Left lung (tissue), 10 donors: ENCODE measurements around the gene ZBTB4. TPM values are rescaled to one million over a fixed set of nuclear protein-coding genes. Genes with fewer than 3 reads are reported as not detected.

Experiments
- ATAC-seq: fragments of 200-7000 bp; cut with Tn5 transposase; one replicate; pipeline ENCODE4 v1.9.1; 2020; ENCODE audit warnings: moderate library complexity
- DNase-seq, 4 donors: peaks; one replicate each; pipeline ENCODE4 v3.0.0-alpha.2; 2013 to 2020
- H3K27ac ChIP-seq, 2 donors: fragments of 200-600 bp; sonication (generic) in 1 of 2; one replicate each; pipeline versions ENCODE4 v1.5.0 to v1.8.0; 2020 to 2021
- H3K27me3 ChIP-seq, 2 donors: fragments of 200-600 bp; sonication (generic) in 1 of 2; one replicate each; pipeline versions ENCODE4 v1.5.0 to v1.8.0; 2020 to 2021
- H3K36me3 ChIP-seq, 2 donors: fragments of 200-600 bp; sonication (generic) in 1 of 2; one replicate each; pipeline versions ENCODE4 v1.5.0 to v1.8.0; 2020 to 2021
- H3K4me1 ChIP-seq, 2 donors: fragments of 200-600 bp; one replicate each; pipeline ENCODE4 v1.8.0; 2021
- H3K4me3 ChIP-seq, 2 donors: fragments of 200-600 bp; sonication (generic) in 1 of 2; one replicate each; pipeline versions ENCODE4 v1.5.0 to v1.8.0; 2020 to 2021; ENCODE audit warnings: mild to moderate bottlenecking in 1 of 2
- H3K9me3 ChIP-seq, 2 donors: fragments of 200-600 bp; sonication (generic) in 1 of 2; one replicate each; pipeline versions ENCODE4 v1.5.0 to v1.8.0; 2020 to 2021
- intact Hi-C, 2 donors: fragments of 100-400 bp; cut with DNase I; formaldehyde crosslinking; loops; one replicate each; pipeline versions ENCODE4 v1.11.2 to v1.14.2; 2022
- polyA plus RNA-seq, 6 donors: library from polyadenylated mRNA; unstranded; fragments of 120-200 nt; gene quantifications; one replicate each; pipeline ENCODE4 v1.2.1, GENCODE V29; 2013; ENCODE audit not compliant: insufficient read length in 6 of 6
- total RNA-seq, 2 donors: library from RNA; stranded (reverse); fragmentation: NEBNext Ultra II Directional; extraction: Animal tissue kit (Norgen Biotek cat#: 25700); gene quantifications; one replicate each; pipeline ENCODE4 v1.2.1, GENCODE V29; 2021
- TF ChIP-seq, protein P1 (sequence below), 2 donors: fragments of 200-600 bp; sonication (generic) in 1 of 2; IDR thresholded peaks; one replicate each; pipeline versions ENCODE4 v1.5.0 to v1.8.0; 2021; ENCODE audit warnings: antibody characterized with exemption in 2 of 2
- donor health status: DM: no; HTN: yes; CAD: no.
- donor health status: DM: no; HTN: no; CAD: no.

ZBTB4 gene
- total and polyA plus RNA-seq, 8 donors = 39.7 to 63.2 (median 44.7) TPM

DNA sequence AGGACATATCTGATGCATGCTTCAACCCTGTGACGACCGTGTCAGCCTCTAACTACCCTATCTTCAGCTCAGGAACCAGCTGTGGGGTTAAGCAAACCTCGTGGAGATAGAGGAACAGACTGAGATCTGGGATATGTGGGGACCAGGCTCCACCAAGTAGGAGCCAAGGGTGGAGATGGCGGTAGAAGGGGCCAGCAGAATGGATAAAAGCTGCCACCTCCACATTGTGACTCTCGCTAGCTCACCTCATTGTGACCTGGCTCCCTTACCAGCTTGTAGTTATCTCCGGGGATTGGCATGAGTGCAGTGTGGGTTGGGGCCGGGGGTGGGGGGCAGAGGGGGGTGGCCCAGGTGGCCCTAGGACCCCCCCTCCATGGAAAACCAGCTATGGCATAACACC lies 54.1 kb downstream of the ZBTB4 start, which contains the start of gene SPEM2:
Gene SPEM2 (plus strand): TSS at position 301 of the 400 bp plus-strand sequence. CDS start 73 bp downstream, at position 374.
- DNase-seq (no peak), ATAC-seq (no peak)
- no peak within 1 kb of the TSS for H3K27ac ChIP-seq

DNA sequence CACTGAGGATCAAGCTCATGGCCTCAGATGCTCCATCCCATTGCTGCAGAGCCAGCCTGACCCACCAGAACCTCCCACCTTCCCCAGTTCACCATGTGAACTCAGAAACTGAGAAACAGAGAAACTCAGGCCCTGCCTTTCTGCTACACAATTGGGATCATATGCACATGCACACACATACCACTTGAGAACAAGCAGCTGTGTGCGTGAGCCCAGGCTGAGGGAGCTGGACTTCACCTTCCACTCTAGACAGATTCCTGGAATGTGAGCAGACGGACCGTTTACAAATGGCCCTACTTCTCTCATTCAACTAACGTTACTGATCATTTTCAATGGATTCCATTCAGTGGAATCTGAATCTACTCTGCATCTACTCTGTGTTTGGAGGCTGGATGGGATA lies 55.8 kb downstream of the ZBTB4 start:
- Histone ChIP-seq H3K36me3 (no peaks in the 10 kb centered on the region), H3K27me3 (no peaks in the 10 kb centered on the region), H3K9me3 (no peaks in the 10 kb centered on the region), H3K4me3 (no peak overlapping the region), H3K27ac (no peak overlapping the region), H3K4me1 (no peaks in the 10 kb centered on the region)
- intact Hi-C loops = no loop called here
- TF ChIP-seq, protein P1, sequence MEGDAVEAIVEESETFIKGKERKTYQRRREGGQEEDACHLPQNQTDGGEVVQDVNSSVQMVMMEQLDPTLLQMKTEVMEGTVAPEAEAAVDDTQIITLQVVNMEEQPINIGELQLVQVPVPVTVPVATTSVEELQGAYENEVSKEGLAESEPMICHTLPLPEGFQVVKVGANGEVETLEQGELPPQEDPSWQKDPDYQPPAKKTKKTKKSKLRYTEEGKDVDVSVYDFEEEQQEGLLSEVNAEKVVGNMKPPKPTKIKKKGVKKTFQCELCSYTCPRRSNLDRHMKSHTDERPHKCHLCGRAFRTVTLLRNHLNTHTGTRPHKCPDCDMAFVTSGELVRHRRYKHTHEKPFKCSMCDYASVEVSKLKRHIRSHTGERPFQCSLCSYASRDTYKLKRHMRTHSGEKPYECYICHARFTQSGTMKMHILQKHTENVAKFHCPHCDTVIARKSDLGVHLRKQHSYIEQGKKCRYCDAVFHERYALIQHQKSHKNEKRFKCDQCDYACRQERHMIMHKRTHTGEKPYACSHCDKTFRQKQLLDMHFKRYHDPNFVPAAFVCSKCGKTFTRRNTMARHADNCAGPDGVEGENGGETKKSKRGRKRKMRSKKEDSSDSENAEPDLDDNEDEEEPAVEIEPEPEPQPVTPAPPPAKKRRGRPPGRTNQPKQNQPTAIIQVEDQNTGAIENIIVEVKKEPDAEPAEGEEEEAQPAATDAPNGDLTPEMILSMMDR (IDR thresholded peaks at IDR 0.05) = no peak
- DNase-seq (no peak), ATAC-seq (no peak)

More for the DNA sequence above, 54.1 kb downstream of the ZBTB4 start, which contains the start of gene SPEM2:
- Histone ChIP-seq H3K9me3 (no peaks in the 10 kb centered on the region), H3K27me3 (no peaks in the 10 kb centered on the region), H3K36me3 (no peaks in the 10 kb centered on the region), H3K4me3 (no peak within 1 kb of the TSS), H3K4me1 (no peaks in the 10 kb centered on the region)
- TF ChIP-seq, protein P1 (IDR thresholded peaks at IDR 0.05) = no peak
- intact Hi-C loops = no loop called here

DNA sequence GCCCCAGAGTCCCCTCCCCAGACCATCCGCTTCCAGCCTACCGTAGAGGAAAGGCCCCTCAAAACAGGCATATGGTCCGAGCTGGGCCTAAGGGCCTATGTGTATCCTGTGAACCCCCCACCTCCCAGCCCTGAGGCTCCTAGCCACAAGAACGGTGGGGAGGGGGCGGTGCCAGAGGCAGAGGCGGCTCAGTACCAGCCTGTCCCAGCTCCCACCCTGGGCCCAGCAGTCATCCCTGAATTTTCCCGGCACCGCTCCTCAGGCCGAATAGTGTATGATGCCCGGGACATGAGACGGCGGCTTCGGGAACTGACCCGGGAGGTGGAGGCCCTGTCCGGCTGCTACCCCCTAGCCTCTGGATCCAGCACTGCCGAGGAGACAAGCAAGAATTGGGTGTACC lies 58.2 kb downstream of the ZBTB4 start:
- ATAC-seq (no peak), DNase-seq (peak in 1 of 4 donors; percentile 55)
- H3K36me3 ChIP-seq = peaks cover 0 to 4% of the 10 kb centered on the region in 2 donors
- H3K4me3 ChIP-seq = no peak overlapping the region
- no peak overlapping the region for H3K27ac ChIP-seq
- TF ChIP-seq, protein P1 (IDR thresholded peaks at IDR 0.05) = no peak
- H3K4me1 ChIP-seq = no peaks in the 10 kb centered on the region
- no peaks in the 10 kb centered on the region for H3K27me3 ChIP-seq
- intact Hi-C loops = no loop called here
- no peaks in the 10 kb centered on the region for H3K9me3 ChIP-seq

DNA sequence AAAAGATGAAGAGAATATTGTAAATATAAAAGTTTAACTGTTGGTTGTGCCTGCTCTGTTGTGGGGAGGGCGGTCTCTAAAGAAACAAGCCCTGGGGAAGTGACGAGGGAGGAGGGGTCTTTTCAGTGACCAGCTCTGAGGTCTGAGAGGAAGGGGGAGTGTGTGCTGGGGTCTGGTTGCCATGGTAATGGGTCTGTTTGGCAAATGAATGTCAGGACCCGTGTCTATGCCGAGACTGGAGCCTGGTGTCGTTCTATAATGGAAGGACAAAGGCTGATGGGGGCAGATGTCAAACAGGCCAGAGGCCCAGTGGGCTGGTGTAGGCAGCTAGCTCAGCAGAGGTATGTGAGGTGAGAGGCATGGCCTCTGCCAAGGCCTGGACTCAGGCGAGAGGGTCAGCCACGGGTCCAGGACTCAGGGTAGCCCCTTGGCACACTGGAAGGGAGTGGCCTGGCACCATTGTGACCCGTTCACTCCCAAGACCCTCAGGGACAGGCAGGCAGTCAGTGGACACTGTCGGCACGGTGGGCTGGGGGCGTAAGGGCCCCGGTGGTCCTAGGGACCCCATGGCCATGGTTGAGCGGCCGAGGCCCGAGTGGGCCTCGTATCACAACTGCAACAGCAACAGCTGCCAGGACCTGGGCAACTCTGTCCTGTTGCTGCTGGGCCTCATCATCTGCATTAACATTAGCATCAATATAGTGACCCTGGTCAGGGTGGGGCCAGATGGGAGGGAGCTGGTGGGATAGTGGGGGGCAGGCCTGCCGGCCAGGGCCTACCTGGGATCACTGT lies 59.4 kb downstream of the ZBTB4 start, which contains the start of gene SPEM1:
Gene SPEM1 (plus strand): TSS at position 506 of the 792 bp plus-strand sequence. CDS start 61 bp downstream, at position 567.
- TF ChIP-seq, protein P1 (IDR thresholded peaks at IDR 0.05) = no peak
- intact Hi-C loops = no loop called here

DNA sequence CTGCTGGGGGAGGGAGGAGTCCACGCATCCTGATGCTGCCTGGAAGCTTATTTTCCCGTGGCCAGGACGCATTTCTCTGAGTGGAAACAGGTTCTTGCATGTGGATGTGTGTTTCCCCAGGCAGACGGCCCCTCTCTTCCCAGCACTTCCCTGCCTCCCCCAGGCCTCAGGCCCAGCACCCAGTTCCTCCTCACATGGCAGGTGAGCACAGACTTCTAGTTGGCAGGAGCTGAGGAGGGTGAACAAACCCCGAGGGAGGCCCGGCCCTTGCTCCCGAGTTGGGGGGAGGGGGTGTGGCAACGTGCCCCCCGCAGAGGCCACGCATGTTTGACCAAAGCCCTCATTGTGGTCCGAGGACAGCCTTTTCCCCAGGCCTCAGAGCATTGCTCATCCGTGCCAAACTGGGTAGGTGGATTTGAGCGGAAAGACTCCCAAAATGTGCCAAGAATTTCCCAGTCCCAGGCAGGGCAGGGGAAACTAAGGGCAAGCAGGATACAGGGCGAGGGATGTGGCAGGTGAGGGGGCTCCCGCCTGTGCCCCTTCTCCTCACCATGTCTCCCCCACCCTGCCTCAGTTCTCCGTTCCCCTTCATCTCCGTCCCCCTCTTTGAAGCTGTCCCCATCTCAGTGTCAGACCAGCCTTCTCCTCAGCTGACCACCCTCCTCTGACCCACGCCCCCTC lies 60.8 kb downstream of the ZBTB4 start:
- H3K27ac ChIP-seq = no peak overlapping the region
- no peak for DNase-seq
- H3K4me3 ChIP-seq = no peak overlapping the region
- no peaks in the 10 kb centered on the region for H3K9me3 ChIP-seq
- no peaks in the 10 kb centered on the region for H3K4me1 ChIP-seq
- no peaks in the 10 kb centered on the region for H3K27me3 ChIP-seq
- ATAC-seq = no peak
- peaks cover 0 to 4% of the 10 kb centered on the region in 2 donors for H3K36me3 ChIP-seq
- TF ChIP-seq, protein P1 (IDR thresholded peaks at IDR 0.05) = no peak
- intact Hi-C loops = no loop called here

More for the DNA sequence above, 59.4 kb downstream of the ZBTB4 start, which contains the start of gene SPEM1:
- H3K27ac ChIP-seq = no peak within 1 kb of the TSS
- no peaks in the 10 kb centered on the region for H3K27me3 ChIP-seq
- no peaks in the 10 kb centered on the region for H3K9me3 ChIP-seq
- H3K36me3 ChIP-seq = peaks cover 0 to 4% of the 10 kb centered on the region in 2 donors
- ATAC-seq (no peak), DNase-seq (peak in 3 of 4 donors; percentile 30 to 77 (median 61))
- no peak within 1 kb of the TSS for H3K4me3 ChIP-seq
- H3K4me1 ChIP-seq = no peaks in the 10 kb centered on the region
